Measurements from ENCODE around the gene GTSE1. TPM values are rescaled to one million over a fixed set of nuclear protein-coding genes. Genes with fewer than 3 reads are reported as not detected.

Gene GTSE1
- total RNA-seq, 2 donors from 2014 or later = 39.5 to 59.5 TPM

GRCh38 chr22:46365166-46365624, 68.5 kb downstream of the GTSE1 start:
- no peak overlapping the region for H3K4me3 Mint-ChIP-seq
- H3K9ac ChIP-seq (ENCODE audit: extremely low read depth, low read length, poor library complexity, severe bottlenecking) = no peak overlapping the region
- H3K9me3 Mint-ChIP-seq = no peaks in the 10 kb centered on the region
- no peak for TF ChIP-seq CTCF (conservative IDR thresholded peaks at IDR 0.05)
- no peak overlapping the region for H3K27ac ChIP-seq (ENCODE audit: low read depth, low read length)
- no peaks in the 10 kb centered on the region for H3K27me3 Mint-ChIP-seq (ENCODE audit: insufficient read depth)
- 90 to 91% methylated on average over 16 to 22 of the region's 22 CpGs for WGBS, 2 experiments (ENCODE audit: insufficient coverage in 1 of 2, insufficient read length in 1 of 2)
- peaks cover 14% of the 10 kb centered on the region for H3K36me3 Mint-ChIP-seq (ENCODE audit: low read depth)
- H3K4me3 ChIP-seq (ENCODE audit: low read length) = no peak overlapping the region
- H3K9me3 ChIP-seq (ENCODE audit: control insufficient read depth, low read length) = no peaks in the 10 kb centered on the region
- no peaks in the 10 kb centered on the region for H3K27me3 ChIP-seq (ENCODE audit: control insufficient read depth, insufficient read depth, low read length, poor library complexity, severe bottlenecking)
- no peak for DNase-seq
- H3K27ac Mint-ChIP-seq = no peak overlapping the region
- H3K4me1 Mint-ChIP-seq = peaks cover 2% of the 10 kb centered on the region
- no peaks in the 10 kb centered on the region for H3K4me1 ChIP-seq (ENCODE audit: control insufficient read depth, insufficient read depth, low read length)
- H3K36me3 ChIP-seq (ENCODE audit: control insufficient read depth, insufficient read depth, low read length) = peaks cover 14% of the 10 kb centered on the region

GRCh38 chr22:46366327-46366731, 69.7 kb downstream of the GTSE1 start:
- 84 to 92% methylated on average over 11 to 19 of the region's 19 CpGs for WGBS, 2 experiments (ENCODE audit: insufficient coverage in 1 of 2, insufficient read length in 1 of 2)
- peaks cover 4% of the 10 kb centered on the region for H3K4me1 ChIP-seq (ENCODE audit: control insufficient read depth, insufficient read depth, low read length)
- H3K36me3 Mint-ChIP-seq (ENCODE audit: low read depth) = peaks cover 4% of the 10 kb centered on the region
- no peak for TF ChIP-seq CTCF (conservative IDR thresholded peaks at IDR 0.05)
- H3K27me3 Mint-ChIP-seq (ENCODE audit: insufficient read depth) = no peaks in the 10 kb centered on the region
- H3K4me1 Mint-ChIP-seq = peaks cover 7% of the 10 kb centered on the region
- no peaks in the 10 kb centered on the region for H3K27me3 ChIP-seq (ENCODE audit: control insufficient read depth, insufficient read depth, low read length, poor library complexity, severe bottlenecking)
- H3K4me3 Mint-ChIP-seq = no peak overlapping the region
- H3K9ac ChIP-seq (ENCODE audit: extremely low read depth, low read length, poor library complexity, severe bottlenecking) = no peak overlapping the region
- H3K9me3 Mint-ChIP-seq = no peaks in the 10 kb centered on the region
- DNase-seq = no peak
- H3K27ac Mint-ChIP-seq = no peak overlapping the region
- H3K4me3 ChIP-seq (ENCODE audit: low read length) = no peak overlapping the region
- no peaks in the 10 kb centered on the region for H3K9me3 ChIP-seq (ENCODE audit: control insufficient read depth, low read length)
- peaks cover 6% of the 10 kb centered on the region for H3K36me3 ChIP-seq (ENCODE audit: control insufficient read depth, insufficient read depth, low read length)
- H3K27ac ChIP-seq (ENCODE audit: low read depth, low read length) = no peak overlapping the region

- Histone ChIP-seq H3K4me3 (ENCODE audit: low read length) (no peak overlapping the region), H3K27ac (ENCODE audit: low read depth, low read length) (no peak overlapping the region), H3K9me3 (ENCODE audit: control insufficient read depth, low read length) (no peaks in the 10 kb centered on the region), H3K27me3 (ENCODE audit: control insufficient read depth, insufficient read depth, low read length, poor library complexity, severe bottlenecking) (no peaks in the 10 kb centered on the region), H3K9ac (ENCODE audit: extremely low read depth, low read length, poor library complexity, severe bottlenecking) (no peak overlapping the region), H3K36me3 (ENCODE audit: control insufficient read depth, insufficient read depth, low read length) (no peaks in the 10 kb centered on the region), H3K4me1 (ENCODE audit: control insufficient read depth, insufficient read depth, low read length) (peaks cover 4% of the 10 kb centered on the region)
- DNase-seq = no peak
- H3K27me3 Mint-ChIP-seq (ENCODE audit: insufficient read depth) = no peaks in the 10 kb centered on the region
- WGBS, 2 experiments (ENCODE audit: insufficient coverage in 1 of 2, insufficient read length in 1 of 2) = 74 to 86% methylated on average over 15 to 45 of the region's 45 CpGs
- H3K9me3 Mint-ChIP-seq = no peaks in the 10 kb centered on the region
- H3K27ac Mint-ChIP-seq = no peak overlapping the region
- TF ChIP-seq CTCF (conservative IDR thresholded peaks at IDR 0.05) = no peak
- H3K4me1 Mint-ChIP-seq = peaks cover 7% of the 10 kb centered on the region
- H3K4me3 Mint-ChIP-seq = no peak overlapping the region
- peaks cover 4% of the 10 kb centered on the region for H3K36me3 Mint-ChIP-seq (ENCODE audit: low read depth)
These were observed 70.4 kb downstream of the GTSE1 start for GRCh38 chr22:46366801-46367706.

All from endodermal cell (in vitro differentiated cells).